HG02642 (cell line): ENCODE results near the gene CYSRT1.
"Not testable (repeated sequence)": the region's sequence is repeated elsewhere in the genome, so short reads cannot be mapped to it uniquely, and the experiment has no call there.

Source experiments
- ATAC-seq: cut with Tn5 transposase; IDR thresholded peaks from one replicate; pipeline ENCODE4 v1.9.1; 2021; ENCODE audit warnings: mild to moderate bottlenecking; ENCODE audit not compliant: unreplicated experiment, poor library complexity

CYSRT1 gene

GRCh38 chr9:137245450-137246421 is 20.8 kb downstream of the CYSRT1 start:
- no peak for ATAC-seq

- ATAC-seq, result no peak
Observed at GRCh38 chr9:137247135-137247915, 22.4 kb downstream of the CYSRT1 start.

DNA sequence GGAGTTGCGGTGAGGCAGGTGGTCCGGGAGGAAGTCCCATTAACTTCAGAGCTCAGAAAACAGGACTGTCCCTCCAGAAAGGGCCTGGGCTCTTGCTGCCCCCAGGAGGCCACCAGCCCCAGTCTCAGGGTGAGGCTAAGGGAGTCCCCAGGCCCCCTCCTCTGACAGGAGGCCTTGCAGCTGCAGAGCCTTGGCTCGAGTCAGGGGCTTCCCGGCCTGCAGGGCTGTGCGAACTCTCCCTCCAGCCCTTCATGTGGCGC is 22.9 kb downstream of the CYSRT1 start:
- no peak for ATAC-seq

- no peak for ATAC-seq
Observed at GRCh38 chr9:137250329-137251193, 25.6 kb downstream of the CYSRT1 start.

DNA sequence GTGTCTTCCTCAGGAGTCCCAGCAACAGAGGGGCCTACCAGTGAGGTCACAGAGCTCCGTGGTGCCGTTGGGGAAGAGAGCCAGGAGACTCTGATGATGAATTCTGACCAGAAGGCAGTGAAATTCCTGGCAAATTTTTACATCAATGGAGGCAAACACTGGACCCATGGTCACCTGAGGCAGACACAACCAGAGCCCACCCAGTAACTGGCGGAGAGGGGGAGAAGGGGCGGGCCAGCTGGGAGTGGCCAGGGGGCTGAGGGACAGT is 26.2 kb downstream of the CYSRT1 start, which contains the start of gene STPG3:
Gene STPG3 (plus strand): TSS at position 93 of the 268 bp plus-strand sequence. CDS start 1 bp downstream, at position 94.
- no peak for ATAC-seq

GRCh38 chr9:137251490-137252268 is 26.7 kb downstream of the CYSRT1 start:
- no peak for ATAC-seq

DNA sequence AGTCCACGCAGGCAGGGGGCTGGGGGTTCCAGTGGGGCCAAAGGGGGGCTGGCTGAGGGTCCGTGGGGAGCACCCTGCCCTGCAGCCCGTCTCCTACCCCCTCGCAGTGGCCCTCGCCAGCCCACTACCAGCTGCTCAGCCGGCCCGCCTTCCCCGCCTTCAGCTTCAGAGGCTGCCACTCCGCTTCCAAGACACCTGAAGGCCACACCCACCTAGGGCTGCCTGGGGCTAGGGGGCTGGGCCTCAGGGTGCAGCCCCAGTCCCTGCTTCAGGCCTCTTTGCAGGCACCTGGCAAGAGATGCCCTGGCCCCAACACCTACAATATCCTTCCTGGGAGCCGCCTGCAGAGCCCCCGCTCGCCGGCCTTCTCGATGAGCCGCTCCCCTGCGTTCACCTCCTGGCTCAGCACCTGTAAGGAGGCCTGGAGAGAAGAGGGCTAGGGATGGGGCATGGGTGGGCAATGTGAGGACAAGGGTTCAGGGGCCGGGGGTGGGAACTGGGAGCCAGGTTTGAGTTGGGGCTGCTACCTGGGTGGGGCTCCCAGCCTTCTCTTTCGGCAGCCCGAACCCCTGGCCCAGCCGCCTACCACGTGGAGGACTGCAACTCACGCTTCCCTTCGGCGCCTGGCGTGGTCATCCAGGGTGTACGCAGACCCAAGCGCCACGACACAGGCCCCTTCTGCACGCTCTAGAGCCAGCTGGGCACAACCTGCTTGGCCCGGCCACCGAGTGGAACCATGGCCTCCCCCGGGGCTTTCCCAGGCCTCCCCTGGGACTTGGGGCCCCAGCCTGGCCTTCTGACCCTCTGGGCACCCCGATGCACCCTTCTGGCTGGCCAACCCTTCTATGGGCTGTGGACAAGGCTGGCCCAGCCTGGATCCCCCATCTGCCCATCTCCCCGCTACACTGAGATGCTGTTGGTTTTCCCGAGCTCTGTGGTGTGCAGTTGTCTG is 27.9 kb downstream of the CYSRT1 start:
- ATAC-seq, result no peak

DNA sequence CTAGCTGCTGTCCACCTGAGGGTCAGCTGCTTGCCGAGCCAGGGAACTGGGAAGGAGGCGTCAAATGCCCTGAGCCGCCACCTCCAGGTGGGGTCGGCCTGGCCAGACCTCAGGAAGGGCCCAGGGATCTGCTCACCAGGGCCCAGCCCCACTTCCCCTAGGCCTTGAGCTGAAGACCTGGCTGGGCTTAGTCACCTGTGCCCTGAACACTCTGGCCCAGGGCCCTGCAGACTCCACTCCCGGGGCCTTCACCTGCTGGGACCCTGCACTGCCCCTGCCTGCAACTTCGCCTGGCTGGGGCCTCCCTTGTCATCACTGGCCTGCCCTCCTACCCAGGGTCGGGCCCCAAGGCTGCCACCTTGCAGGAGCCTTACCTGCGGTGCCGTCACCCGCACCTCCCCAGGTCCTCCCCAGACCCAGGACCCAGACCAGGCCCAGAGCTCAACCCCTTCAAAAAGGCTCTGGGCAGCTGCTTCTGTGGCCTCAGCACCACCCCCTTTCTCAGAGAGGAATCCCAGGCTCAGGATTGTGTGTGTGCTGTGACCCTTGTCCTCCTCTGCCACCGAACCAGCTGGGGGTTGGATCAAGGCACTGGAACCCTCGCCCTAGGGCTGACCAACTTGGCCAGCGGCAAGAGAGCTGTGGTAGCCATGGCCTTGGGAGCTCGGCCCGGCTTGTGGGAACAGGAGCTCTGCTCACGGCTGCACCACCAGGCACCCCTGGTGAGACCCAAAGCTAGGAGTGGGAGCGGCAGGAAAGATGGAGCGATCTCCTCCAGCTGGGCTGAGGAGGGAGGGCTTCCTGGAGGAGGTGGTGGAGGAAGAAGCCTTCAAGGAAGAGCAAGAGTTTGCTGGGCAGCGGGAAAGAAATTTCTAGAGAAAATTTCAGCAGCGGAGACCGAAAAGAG is 29.0 kb downstream of the CYSRT1 start:
- no peak for ATAC-seq

DNA sequence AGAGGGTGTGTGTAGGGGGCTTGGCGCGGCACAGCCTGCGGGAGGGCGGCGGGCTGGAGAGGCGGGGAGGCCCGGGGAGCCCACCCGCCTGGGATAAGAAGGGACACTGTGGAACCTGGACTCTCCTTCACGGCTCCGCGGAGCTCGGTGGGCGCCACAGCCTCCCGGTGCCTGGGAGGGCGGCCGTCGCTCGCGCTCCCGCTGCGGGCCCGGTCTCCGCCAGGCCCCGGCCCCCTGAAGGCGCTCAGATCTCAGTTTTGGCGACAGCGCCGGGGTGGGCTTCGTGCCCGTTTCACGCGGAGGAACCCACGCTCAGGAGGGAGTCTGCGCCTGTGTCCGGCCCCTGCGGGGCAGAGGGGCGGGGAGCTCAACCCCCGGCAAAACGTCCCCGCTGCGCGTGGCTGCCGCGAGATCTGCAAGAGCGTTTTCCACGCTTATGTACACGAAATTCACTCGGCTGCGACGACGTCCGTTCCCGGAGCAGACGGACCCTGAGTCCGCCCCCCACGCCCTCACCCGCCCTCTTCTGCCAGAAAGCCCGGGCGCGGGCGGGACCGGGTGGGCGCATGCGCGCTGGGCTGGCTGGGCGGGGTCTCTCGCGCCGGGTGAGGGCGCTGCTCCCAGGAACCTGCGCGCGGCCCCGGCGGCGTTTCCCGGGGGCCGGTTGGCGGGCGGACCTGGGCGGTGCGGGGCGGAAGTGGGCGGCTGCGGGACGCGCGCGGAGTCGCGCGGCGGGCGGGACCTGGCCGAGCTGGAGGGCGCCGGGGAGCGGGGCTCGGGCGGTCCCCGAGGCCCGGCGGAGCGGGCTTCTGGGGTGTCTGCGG is 29.9 kb downstream of the CYSRT1 start, which contains the start of gene NELFB:
Gene NELFB (plus strand): TSS at position 704 of the 824 bp plus-strand sequence.
- ATAC-seq, result peak; percentile 83

GRCh38 chr9:137255448-137256114 is 30.6 kb downstream of the CYSRT1 start:
- peak; percentile 32 for ATAC-seq

DNA sequence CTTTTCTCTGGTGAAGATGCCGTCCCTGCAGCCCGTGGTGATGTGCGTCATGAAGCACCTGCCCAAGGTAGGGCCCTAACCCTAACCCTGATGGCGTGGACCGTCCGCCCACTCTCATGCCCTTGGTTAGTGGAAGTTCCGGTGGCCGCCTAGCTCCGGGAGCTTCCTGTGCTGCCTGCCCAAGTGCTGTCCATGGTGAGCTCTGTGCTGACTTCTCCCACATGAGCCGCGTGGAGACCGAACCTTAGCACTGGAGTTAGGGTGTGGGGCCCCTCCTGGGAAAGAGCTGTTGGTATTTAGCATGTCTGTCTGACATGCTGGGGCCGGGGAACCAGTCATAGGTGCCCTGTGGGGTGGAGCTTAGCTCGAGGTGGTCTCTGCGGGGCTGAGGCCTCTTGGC is 31.4 kb downstream of the CYSRT1 start:
- ATAC-seq, result no peak

DNA sequence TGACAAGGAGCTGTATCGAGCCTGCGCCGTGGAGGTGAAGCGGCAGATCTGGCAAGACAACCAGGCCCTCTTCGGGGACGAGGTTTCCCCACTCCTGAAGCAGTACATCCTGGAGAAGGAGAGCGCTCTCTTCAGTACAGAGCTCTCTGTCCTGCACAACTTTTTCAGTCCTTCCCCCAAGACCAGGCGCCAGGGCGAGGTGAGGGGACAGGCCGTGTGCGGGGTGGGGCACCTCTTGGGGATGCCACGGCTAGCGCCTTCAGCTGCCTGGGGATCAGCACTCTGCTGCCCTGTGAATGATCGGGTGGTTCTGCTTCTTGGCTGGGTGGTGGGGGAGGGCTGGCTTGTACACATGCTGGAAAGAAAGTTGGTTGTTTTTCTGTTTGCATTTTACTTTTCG is 31.9 kb downstream of the CYSRT1 start:
- ATAC-seq, result no peak

- ATAC-seq, result not testable (repeated sequence)
Observed at GRCh38 chr9:137262173-137262908, 37.4 kb downstream of the CYSRT1 start.

DNA sequence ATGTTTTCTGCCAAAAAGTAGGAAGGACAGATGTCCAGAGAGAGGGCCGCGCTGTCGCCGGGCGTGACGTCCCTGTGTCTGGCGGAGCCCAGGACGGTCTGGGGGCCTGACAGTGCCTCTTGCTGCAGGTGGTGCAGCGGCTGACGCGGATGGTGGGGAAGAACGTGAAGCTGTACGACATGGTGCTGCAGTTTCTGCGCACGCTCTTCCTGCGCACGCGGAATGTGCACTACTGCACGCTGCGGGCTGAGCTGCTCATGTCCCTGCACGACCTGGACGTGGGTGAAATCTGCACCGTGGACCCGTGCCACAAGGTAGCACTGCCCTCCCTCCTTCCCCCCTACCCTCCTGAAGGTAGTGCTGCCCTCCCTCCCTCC is 37.9 kb downstream of the CYSRT1 start:
- ATAC-seq, result no peak

DNA sequence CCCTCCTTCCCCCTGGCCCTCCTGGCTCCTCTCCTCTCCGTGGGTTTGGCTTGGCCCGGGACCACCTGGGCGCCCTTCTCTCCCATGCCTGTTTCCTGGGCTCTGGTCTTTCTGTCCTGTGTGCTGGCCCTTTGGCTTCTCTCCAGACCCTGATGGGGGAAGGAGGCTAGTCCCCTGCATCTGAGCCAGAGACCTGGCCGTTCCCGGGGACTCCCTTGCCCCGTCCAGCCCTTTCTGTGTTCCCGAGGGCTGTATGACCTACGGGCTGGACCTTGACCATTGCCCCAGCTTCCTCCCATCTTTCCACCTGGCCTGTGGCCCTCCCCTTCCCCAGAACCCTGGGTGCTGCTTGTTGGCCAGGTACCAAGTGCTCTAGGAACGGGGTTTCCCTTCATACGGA is 38.5 kb downstream of the CYSRT1 start:
- no peak for ATAC-seq

DNA sequence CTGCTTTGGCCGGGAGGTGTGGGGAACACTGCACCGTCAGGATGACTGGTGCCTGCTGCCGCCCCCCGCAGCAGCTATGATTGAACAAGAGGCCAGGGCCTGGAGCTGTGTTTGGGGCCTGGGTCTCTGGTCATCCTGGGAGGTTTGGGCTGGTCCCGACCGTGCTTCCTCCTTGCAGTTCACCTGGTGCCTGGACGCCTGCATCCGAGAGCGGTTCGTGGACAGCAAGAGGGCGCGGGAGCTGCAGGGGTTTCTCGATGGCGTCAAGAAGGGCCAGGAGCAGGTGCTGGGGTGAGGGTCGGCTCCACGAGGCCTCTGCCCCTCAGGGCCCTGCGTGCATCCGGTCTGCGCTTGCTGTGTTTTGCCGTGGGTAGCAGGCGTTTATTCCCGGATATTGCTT is 39.1 kb downstream of the CYSRT1 start:
- no peak for ATAC-seq
